ENCODE data around the gene CHP2. TPM values are rescaled to one million over a fixed set of nuclear protein-coding genes. Genes with fewer than 3 reads are reported as not detected.

Gene CHP2
- total RNA-seq, 4 donors from 2014 or later, result not detected

GRCh38 chr16:23755484-23755809 lies 621 bp downstream of the CHP2 start:
- TF ChIP-seq CTCF (IDR thresholded peaks at IDR 0.05; ENCODE audit: low read depth), result no peak

- no peak for TF ChIP-seq CTCF (IDR thresholded peaks at IDR 0.05; ENCODE audit: low read depth)
These were observed 2.3 kb downstream of the CHP2 start for GRCh38 chr16:23757116-23757515.

DNA sequence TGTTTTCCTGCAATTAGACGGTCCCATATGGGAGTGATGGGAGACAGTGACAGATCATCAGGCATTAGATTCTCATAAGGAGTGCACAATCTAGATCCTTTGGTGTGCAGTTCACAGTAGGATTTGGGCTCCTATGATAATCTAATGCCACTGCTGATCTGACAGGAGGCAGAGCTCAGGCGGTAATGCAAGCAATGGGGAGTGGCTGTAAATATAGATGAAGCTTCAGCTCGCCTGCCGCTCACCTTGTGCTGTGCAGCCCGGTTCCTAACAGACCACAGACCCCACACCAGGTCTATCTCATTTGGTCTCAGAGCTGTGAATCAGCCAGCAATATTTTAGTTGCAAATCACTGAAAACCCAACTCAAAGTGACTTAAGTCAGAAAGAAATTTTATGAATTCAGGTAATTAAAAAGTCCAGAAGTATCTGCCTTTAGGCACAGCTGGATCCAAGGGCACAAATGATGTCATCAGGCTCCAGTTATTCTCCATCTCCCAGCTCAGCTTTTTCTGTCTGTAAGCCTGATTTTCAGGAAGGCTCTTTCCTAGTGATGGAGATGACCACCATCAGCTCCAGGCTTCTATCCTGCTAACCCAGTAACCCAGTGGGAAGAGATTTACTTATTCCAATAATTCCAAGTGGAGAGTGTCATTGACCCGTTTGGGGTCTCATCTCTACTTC lies 3.3 kb downstream of the CHP2 start:
- TF ChIP-seq CTCF (IDR thresholded peaks at IDR 0.05; ENCODE audit: low read depth), result no peak

DNA sequence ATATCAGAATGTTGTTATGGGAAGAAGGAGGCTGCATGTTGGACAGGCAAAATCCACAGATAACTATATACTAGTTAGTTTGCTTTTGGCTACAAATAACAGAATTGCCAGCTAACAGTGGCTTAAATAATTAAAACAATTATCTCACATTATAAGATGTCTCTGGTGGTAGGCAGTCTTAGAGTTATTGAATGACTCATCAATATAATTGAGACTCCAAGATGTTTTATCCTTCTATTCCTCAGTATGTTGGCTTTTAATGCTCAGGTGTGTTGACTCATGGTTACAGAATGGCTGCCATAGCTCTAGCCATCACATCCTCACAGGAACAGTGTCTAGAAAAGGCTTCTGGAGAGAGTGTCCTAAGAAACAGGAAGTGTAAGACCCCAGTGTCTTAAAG lies 11.1 kb downstream of the CHP2 start:
- TF ChIP-seq CTCF (IDR thresholded peaks at IDR 0.05; ENCODE audit: low read depth), result no peak

DNA sequence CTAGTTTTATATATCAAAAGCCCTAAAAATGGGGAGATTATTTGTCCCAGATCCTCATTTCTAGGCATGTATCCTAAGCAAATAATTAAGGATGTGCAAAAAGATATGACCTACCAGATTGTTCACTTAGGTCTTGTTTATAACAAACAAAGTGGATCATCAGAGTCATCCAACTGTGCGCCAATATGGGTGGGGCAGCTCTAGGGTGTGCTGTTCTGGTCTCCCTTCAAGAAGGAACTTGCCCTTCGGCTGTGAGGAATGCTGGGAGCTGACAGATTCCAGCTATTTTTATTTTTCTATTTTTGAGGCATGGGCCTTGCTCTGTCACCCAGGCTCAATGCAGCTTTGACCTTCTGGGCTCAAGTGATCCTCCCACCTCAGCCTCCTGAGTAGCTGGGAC lies 13.8 kb downstream of the CHP2 start:
- no peak for TF ChIP-seq CTCF (IDR thresholded peaks at IDR 0.05; ENCODE audit: low read depth)

GRCh38 chr16:23771027-23771426 lies 16.2 kb downstream of the CHP2 start:
- TF ChIP-seq CTCF (IDR thresholded peaks at IDR 0.05; ENCODE audit: low read depth), result no peak

DNA sequence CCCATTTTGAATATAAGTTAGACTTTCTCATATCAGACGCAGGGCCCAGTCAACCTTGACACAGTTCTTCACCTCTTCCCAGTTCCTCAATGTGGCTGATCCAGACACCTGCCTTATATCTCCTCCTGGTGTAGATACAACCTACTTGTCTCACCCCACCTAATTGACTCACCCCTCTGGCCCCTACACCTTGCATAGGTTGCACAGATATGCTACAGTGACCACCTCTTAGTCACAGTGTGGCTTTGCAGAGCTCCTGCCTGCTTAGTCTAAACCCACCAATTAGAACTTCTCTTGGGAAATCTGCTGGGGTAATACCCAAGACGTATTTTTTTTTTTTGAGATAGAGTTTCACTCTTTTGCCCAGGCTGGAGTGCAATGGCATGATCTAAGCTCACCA lies 16.8 kb downstream of the CHP2 start:
- no peak for TF ChIP-seq CTCF (IDR thresholded peaks at IDR 0.05; ENCODE audit: low read depth)

Measured in subcutaneous adipose tissue (tissue), 4 donors.